ENCODE measurements around the gene PHYKPL.

GRCh38 chr5:178189433-178189832 lies 43.2 kb downstream of the PHYKPL start:
- TF ChIP-seq POLR2A (IDR thresholded peaks at IDR 0.05), result no peak
- TF ChIP-seq POLR2AphosphoS5 (IDR thresholded peaks at IDR 0.05; ENCODE audit: insufficient read depth in 1 of 2, low read depth in 1 of 2), result no peak
